Endometrial microvascular endothelial cells (primary cell): ENCODE measurements around the gene VSIG4. TPM values are rescaled to one million over a fixed set of nuclear protein-coding genes. Genes with fewer than 3 reads are reported as not detected.
"Not testable (repeated sequence)": the region's sequence is repeated elsewhere in the genome, so short reads cannot be mapped to it uniquely, and the experiment has no call there.

ENCODE experiments used
- in situ Hi-C: cut with HindIII; loops from 2 replicates; pipeline ENCODE4 v1.10.0; 2017; ENCODE audit warnings: low sequenced_read_pairs, low pct_unique_long_range_greater_than_20kb; ENCODE audit errors: inconsistent ontology term
- total RNA-seq: library from RNA; depleted of rRNA; stranded (reverse); fragments of >200 nt; gene quantifications from one replicate; pipeline ENCODE4 v1.2.3, GENCODE V29; 2015; ENCODE audit errors: inconsistent ontology term

VSIG4 gene, protein sequence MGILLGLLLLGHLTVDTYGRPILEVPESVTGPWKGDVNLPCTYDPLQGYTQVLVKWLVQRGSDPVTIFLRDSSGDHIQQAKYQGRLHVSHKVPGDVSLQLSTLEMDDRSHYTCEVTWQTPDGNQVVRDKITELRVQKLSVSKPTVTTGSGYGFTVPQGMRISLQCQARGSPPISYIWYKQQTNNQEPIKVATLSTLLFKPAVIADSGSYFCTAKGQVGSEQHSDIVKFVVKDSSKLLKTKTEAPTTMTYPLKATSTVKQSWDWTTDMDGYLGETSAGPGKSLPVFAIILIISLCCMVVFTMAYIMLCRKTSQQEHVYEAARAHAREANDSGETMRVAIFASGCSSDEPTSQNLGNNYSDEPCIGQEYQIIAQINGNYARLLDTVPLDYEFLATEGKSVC
- total RNA-seq = not detected

DNA sequence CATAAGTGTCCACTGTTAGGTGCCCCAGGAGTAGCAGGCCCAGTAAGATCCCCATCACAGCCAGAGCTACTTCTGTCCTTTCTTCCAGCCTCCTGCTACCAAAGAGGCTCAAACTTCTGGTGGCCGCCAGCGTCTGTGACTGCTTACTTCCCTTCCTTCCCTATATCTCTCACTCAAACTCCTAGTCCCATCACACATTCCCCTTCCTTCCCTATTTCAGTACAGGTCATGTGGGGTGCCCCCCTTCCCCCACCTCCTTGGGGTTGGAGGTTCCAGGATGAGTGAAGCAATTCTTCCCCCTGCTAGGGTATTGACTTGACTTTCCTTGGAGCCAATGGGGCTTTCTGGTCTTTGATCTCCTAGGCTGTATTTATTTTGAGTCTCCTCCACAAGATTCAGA lies at the start of gene VSIG4:
TSS of gene VSIG4 (minus strand) at position 137 of the 400 bp plus-strand sequence. CDS start at position 55, 82 bp downstream.
- in situ Hi-C loops = no loop called here

DNA sequence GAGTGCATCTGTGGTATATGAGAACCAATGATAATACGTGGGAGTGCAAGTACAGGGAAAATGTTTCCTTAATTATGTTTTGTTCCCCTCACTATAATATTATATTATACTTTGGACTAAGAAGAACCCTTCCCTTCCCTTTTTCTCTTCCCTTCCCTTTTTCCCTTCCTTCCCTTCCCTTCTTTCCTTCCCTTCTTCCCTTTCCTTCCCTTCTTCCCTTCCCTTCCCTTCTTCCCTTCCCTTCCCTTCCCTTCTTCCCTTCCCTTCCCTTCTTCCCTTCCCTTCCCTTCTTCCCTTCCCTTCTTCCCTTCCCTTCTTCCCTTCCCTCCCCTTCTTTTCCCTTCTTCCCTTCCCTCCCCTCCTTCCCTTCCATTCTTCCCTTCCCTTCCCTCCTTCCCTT lies 36.9 kb upstream of the VSIG4 start:
- in situ Hi-C loops = no loop called here

DNA sequence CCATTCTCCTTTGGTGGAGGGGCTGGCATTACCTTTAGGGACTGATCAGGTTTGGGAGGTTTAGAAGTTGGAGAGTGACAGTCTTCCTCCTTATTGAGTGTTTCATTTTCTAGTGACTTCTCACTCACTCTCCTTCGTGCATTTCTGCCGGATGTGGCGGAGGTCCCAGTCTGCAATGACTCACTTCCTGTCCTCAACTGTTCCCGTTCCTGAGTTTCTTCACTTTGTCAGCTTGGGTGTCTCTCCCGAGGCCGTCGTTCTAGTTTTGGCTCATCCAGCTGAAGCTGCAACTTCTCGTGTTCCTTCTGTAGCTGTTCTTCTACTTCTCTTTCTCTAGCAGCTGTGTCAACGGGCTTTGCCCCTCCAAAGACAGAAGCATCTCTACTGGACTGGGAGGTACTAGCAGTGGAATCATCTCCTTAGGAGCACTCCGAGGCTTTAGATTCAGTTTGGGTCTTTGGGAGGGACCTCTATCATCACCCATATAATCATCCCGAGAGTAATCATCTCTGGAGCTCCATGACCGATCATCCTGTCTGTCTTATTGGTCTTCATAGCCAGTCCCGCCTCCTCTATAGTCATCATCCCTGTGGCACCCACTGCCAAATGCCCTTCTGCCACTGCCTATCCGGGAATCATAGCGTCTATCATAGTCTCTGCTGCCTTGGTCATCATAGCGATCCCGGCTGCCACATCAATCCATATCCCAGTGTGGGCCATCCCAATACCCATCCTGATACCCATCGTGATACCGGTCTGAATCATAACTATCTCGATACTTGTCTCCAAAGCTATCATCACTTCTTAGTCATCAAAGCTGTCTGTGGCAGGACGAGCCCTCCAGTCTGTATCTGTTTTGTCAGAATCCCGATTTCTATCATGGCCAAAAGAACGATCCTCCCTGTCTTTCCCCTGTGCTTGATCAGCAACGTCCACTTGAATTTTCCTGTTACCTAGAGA lies 35.3 kb upstream of the VSIG4 start:
- in situ Hi-C loops = no loop called here

DNA sequence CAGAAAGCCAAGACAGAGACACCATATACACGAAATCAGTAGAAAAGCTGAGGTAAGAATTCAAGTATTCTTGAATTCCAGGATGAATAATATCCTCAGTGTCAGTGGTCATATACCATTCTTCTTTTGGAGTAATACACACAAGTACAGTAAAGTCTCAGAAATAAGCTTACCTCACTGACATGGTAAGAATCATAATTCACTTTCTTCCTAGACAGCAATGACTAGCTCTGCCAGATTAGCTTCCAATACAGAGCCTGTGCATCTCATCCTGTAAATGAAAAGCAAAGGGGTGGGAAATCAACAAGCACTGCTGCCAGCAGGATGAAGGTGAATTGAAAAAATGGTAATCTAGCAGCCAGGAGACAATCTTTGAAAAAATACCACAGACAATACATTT lies 31.2 kb upstream of the VSIG4 start:
- in situ Hi-C loops = no loop called here

DNA sequence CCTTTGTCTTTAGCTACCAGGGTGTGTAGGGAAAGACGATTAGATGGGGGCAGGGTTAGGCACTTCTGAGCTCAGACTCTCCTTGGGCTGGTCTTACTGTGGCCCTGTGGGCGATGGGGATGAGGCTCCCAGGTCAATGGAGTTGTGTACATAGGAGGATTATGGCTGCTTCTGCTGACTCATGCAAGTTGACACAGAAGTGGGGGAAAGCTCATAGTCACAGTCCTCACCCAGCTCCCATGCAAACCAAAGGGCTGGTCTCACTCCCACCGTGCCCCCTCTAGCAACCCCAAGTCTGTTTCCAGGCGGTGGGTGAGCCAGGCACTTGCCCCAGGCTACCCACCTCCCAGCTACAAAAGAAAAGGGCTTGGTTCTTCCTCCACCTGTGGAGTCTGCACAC lies 24.4 kb upstream of the VSIG4 start:
- in situ Hi-C loops = no loop called here

DNA sequence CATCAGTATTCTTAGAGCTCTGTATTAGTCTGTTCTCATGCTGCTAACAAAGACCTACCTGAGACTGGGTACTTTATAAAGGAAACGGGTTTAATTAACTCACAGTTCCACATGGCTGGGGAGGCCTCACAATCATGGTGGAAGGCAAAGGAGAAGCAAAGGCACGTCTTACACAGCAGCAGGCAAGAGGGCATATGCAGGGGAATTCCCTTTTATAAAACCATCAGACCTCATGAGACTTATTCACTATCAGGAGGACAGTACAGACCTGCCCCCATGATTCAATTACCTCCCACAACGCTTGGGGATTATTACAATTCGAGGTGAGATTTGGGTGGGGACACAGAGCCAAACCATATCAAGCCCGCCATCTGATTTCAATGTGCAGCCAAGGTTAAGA lies 17.1 kb upstream of the VSIG4 start:
- in situ Hi-C loops = not testable (repeated sequence)

DNA sequence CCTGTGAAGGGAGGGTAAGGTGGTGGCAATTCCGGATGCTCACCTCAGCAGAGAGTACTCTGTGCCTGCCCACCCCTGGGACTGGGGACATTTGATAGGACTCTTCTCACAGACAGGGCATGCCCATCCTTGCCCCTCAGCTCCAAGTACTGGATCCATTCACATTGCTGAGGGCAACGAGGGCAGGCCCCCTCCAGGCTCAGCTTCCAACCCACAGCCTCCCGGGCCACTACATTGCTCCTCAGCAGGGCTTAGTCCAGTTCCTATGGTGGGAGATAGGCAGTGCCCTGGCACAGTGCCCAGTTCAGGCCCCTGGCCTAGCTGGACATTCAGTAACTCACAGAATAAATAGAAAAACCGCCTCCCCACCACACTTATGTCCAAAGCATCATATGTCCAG lies 15.1 kb upstream of the VSIG4 start:
- in situ Hi-C loops = no loop called here

DNA sequence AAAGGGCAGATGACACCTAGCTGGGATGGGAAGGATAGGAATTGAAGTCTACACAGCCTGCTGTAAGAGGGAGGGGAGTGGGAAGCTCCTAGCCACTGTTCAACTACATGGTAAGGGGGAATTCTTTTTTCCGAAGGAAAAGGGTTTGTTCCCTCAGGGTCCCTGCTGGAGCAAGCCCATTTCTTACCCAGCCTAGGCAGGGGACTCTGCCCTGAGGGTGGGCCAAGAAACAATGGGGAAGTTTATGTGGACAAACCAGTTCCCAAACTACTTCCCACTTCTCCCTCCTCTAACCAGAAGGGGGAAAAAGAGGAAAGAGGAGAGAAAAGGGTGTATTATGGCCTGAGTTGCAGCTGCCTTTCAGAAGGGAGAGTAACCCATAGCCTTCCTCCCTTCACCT lies 13.5 kb upstream of the VSIG4 start:
- in situ Hi-C loops = no loop called here

DNA sequence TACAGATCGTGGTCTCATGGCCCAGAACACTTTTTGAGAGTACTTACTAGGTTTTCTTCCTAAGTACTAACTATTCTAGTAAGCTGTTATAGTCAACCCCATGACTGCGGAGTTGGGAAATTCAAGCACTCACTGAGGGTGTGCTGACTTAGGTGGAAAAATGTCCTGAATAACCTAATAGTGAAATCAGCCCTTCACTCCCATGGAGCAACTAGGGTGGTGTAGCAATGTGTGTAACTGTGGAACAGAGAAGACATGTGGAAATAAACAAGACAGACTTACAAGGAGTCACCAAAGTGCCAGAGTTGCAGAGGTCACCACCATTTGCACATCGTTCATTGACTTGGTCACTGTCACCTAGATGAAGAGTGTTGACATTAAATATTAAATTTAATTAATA lies 12.1 kb upstream of the VSIG4 start:
- in situ Hi-C loops = no loop called here

DNA sequence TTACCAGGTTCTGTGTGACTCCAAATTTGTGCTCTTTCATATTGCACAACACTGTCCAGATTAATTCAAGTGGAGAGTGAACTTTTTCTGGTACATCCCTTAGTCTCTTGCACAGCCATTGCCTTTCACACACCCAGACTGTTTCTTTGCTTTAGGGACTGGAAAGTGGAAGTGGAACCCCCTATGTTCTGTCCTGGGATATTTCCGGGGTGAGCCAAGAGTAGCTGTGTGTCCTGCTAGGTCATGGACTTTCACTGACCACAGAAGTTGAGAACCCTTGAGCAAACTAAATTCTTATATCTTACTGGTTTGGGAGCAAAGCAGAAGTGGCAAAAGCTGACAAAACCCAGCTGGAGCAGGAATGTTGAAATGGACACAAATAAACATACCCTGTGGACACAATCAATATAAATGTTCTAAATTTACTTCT lies 10.3 kb upstream of the VSIG4 start:
- in situ Hi-C loops = no loop called here

DNA sequence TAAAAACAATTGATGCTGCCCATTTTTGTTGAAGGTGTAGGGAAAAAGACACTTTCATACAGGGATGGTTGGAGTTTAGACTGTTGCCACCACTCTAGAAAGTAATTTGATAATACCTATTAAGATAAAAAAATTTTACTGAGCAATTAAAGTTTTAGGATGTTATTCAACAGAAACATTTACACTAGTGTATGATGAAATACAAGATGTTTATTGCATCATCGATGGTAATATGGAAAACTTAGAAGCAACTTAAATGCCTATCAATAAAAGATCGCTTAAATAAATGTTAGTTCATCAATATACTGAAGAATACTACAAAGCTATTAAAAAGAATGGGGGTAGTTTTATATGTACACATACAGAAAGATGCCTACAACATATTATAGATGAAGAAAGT lies 9.2 kb upstream of the VSIG4 start:
- in situ Hi-C loops = no loop called here

DNA sequence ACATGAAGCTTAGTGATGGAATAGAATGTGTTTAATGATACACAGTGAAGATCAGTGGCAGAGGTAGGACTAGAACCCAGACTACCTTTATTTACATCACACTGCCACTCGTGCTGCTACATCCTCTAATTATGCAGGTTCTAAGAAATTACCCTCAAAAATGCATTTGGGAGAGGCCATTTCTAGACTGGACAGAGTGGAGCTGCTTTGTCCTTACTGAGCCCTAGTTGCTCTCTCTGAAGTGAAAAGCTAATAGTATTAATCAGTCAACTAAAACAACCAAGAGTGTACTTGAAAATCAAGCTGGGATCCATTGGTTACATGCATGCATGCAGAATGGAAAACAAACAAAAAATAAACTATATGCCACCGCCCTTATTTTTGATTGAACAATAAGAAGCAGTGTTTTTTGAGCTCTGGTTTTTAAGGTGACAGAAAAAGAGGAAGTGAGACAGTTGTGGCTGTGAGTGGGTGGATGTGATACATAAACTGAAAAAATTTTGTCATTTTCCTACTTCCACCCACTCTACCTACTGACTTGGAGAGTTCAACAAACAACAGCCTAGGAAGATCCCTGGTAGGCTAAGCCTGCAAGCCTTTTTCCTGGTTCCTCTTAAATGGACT lies 6.8 kb upstream of the VSIG4 start:
- in situ Hi-C loops = no loop called here

DNA sequence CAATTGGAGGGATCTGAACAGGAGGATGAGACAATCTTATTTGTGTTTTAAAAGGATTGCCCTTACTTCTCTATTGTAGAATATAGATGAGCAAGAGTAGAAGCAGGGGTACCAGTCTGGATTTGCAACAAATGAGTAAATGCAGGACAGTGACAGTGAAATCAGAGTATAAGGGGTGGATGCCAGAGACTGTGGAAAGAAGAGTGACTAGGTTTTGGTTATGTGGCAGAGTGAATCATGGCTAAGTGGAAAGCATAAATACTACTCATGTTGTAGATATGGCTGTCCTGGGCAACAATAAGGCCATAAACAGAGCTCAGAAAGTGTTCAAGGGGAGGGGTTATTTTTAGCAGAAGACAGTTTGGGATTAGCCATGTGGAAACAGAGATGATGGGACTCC lies 6.0 kb upstream of the VSIG4 start:
- in situ Hi-C loops = no loop called here

DNA sequence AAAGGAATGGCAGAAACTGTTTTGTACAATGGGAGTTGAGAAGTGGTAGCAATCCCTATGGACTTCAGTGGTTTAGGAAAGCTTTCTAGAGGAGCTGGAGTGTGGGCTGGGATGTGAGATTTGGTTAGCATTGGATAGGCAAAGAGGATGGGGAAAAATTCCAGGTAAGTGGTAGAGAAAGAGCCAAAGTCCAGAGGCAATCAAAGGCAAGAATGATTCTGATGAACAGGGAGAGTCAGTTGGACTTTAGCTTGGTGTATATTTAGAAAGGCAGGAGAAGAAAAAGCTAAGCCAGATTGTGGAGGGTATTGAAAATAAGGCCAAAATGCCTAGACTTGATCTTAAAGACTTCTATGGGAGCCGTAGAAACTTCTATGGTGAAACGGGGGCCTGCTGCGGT lies 3.7 kb upstream of the VSIG4 start:
- in situ Hi-C loops = no loop called here

DNA sequence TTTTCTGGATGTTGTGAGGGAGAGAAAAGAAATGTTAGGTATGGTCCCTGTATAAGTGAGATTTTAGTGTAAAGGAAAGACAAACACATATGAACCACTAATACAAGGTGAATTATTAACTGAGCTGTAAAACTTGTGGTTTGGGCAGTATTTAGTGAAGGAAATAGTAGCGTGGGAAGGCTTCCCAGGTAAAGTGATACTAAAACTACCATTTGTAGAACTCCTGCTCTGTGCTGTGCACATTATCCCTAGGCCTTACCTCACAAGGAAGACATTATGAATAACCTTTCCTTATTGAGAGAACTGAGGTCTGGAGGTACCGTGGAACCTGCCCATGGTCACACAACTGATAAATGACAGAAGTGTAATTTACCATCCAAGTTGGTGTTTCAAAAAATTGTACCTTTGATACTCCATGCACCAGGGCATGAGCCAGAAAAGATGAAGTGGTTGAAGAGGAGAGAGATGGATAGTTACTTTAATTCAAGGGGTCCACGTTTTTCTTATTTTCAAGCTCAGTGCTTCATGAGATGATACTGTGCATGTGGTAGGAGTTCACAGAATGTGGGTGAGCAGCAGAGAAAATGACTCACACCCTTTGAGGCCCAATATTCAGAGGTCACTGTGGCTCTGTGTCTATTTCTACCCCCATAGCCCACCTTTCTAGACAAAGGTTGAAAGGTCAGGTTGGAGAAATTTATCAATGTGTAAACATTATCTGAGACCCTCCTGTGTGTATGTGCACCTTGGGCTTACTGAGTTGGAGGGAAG lies 2.6 kb upstream of the VSIG4 start:
- in situ Hi-C loops = no loop called here

DNA sequence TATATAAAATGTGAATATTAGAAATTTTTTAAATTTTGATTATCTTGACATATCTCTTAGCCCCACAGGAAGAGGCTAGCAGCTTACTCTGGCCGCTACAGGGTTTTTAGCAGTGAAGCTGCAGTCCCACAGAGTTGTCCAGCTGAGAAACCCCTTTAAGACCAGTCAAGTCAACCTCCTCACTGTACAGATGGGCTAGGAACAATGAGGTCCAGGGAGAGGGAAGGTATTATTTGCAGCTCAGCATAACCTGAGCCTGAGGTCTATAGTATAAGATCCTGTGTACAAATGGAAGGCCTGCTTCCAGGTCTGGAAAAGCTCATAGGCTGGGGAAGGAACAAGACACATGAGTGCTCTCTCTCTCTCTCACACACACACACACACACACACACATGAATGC lies 1.8 kb downstream of the VSIG4 start:
- in situ Hi-C loops = no loop called here

DNA sequence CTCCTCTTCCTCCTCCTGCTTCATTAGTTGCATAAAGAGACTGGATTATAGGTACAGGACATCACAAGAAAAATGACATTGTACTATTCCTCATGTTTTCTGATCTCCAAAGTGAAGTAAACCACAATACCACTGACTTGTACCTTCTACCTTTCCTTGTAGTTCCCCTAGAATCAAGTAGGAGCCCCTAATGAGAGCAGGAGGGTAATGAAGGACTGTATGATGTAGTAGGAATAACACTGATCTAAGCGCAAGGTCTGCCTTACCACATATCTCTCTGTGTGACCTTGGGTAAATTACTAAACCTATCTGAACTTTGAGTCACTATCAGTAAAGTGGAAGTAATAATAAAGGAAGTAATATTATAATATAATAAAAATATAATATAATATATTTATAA lies 3.6 kb downstream of the VSIG4 start:
- in situ Hi-C loops = no loop called here

DNA sequence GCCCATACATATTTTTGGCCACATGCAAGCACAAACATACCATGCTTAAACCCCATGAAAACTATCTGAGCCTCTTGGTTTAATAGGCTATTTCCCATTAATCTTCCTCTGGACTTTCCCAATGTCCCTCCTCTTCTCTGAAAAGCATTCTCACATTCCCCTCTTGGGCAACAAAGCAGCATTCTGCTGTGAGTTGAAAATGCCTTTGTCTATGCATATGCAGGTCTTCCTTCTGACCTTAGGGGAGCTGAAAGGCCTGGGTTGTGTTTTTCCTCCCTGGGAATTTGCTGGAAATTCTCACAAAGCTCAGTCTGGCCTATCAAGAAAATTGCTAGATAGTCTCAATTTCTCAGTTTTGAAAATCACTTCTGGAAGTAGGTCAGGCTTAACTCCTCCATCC lies 4.2 kb downstream of the VSIG4 start:
- in situ Hi-C loops = no loop called here
